SU-DHL-6 (cell line): ENCODE results near the gene YJU2.

Experiments
- EZH2phosphoT487 ChIP-seq: fragments of 200-600 bp; sonication (generic), shearing (Covaris generic); conservative IDR thresholded peaks from 2 replicates; pipeline ENCODE4 v1.6.1; 2018; ENCODE audit warnings: mild to moderate bottlenecking, antibody characterized with exemption, low read length, moderate library complexity, mixed read lengths
- TF ChIP-seq, protein P1 (sequence below): fragments of 200-600 bp; sonication (generic); IDR thresholded peaks from one replicate; pipeline ENCODE4 v1.5.1; 2017; ENCODE audit warnings: antibody characterized with exemption, mild to moderate bottlenecking, low read length, moderate library complexity; ENCODE audit not compliant: insufficient read depth, poor library complexity, severe bottlenecking

DNA sequence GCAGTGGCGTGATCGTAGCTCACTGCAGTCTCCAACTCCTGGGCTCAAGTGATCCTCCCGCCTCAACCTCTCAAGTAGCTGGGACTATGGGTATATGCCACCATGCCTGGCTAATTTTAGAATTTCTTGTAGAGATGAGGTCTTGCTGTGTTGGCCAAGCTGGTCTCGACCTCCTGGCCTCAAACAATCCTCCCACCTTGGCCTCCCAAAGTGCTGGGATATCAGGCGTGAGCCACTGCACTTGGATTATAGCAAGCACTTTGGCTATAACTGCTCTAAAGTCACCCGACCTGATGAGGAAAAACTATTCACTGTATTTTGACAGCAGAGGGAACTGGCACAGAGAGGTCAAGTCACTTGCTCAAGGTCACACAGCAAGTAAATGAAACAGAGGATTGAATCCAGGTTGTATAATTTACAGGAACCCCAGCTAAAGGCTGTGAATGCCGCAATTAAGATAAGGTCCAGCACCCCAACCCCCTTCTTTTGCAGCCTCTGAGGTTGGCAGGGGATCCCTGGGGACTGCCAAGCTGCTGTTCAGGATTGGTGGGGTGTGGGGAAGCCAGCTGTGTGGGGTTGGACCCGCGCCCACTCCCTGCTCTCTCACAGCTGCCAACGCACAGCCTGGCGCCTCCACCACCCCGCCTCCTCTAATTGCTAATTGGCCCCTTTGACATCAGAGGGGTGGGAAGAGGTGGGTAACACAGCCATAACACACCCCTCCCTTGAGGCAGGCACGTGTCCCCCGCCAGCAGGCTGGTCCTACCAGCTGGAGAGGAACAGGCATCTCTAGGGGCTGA, 49.3 kb downstream of the YJU2 start:
- TF ChIP-seq, protein P1, sequence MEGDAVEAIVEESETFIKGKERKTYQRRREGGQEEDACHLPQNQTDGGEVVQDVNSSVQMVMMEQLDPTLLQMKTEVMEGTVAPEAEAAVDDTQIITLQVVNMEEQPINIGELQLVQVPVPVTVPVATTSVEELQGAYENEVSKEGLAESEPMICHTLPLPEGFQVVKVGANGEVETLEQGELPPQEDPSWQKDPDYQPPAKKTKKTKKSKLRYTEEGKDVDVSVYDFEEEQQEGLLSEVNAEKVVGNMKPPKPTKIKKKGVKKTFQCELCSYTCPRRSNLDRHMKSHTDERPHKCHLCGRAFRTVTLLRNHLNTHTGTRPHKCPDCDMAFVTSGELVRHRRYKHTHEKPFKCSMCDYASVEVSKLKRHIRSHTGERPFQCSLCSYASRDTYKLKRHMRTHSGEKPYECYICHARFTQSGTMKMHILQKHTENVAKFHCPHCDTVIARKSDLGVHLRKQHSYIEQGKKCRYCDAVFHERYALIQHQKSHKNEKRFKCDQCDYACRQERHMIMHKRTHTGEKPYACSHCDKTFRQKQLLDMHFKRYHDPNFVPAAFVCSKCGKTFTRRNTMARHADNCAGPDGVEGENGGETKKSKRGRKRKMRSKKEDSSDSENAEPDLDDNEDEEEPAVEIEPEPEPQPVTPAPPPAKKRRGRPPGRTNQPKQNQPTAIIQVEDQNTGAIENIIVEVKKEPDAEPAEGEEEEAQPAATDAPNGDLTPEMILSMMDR: no peak
- TF ChIP-seq EZH2phosphoT487: no peak
